AG04449 (cell line): Measurements from ENCODE around the gene COL1A2.

ENCODE experiments used
- CTCF ChIA-PET: fragments of 350-600 bp; formaldehyde crosslinking; extraction: SDS; loops from one replicate; lab custom pipeline; 2021; ENCODE audit warnings: antibody characterized with exemption; lab: Yijun Ruan, JAX
- POLR2A ChIA-PET: fragments of 400-600, 350-600 bp; formaldehyde crosslinking; extraction: SDS; loops from one replicate; lab custom pipeline; 2020; ENCODE audit warnings: antibody characterized with exemption, inconsistent platforms; lab: Yijun Ruan, JAX
- DNase-seq: peaks from one replicate; pipeline ENCODE4 v3.0.0-alpha.2; 2010; ENCODE audit warnings: low read depth, low spot score
- H3K4me3 ChIP-seq: 2 replicates; pipeline ENCODE4 v1.5.1; 2011; ENCODE audit warnings: low read depth, mild to moderate bottlenecking, control low read depth, low read length
- TF ChIP-seq, protein P1 (sequence below): IDR thresholded peaks from one replicate; pipeline ENCODE4 v1.5.1; 2011; ENCODE audit warnings: mild to moderate bottlenecking, moderate library complexity, low read length, control low read depth, inconsistent platforms; ENCODE audit not compliant: insufficient read depth; ENCODE audit errors: missing control alignments

Gene COL1A2

GRCh38 chr7:94396037-94396431 lies 1.3 kb downstream of the COL1A2 start:
- TF ChIP-seq, protein P1, sequence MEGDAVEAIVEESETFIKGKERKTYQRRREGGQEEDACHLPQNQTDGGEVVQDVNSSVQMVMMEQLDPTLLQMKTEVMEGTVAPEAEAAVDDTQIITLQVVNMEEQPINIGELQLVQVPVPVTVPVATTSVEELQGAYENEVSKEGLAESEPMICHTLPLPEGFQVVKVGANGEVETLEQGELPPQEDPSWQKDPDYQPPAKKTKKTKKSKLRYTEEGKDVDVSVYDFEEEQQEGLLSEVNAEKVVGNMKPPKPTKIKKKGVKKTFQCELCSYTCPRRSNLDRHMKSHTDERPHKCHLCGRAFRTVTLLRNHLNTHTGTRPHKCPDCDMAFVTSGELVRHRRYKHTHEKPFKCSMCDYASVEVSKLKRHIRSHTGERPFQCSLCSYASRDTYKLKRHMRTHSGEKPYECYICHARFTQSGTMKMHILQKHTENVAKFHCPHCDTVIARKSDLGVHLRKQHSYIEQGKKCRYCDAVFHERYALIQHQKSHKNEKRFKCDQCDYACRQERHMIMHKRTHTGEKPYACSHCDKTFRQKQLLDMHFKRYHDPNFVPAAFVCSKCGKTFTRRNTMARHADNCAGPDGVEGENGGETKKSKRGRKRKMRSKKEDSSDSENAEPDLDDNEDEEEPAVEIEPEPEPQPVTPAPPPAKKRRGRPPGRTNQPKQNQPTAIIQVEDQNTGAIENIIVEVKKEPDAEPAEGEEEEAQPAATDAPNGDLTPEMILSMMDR, result no peak
- ChIA-PET CTCF (interaction anchor here (0.9 to 13.3 kb wide), 16 partner anchors 9 to 102 kb away, joined by 3 to 545 read pairs (median 5); no protein-coding TSS in a partner anchor), POLR2A (interaction anchor here (0.6 to 13.6 kb wide), 17 partner anchors 8 to 107 kb away, joined by 3 to 691 read pairs (median 15); no protein-coding TSS in a partner anchor)
- no peak for DNase-seq
- peak overlapping the region; percentile 73 for H3K4me3 ChIP-seq

GRCh38 chr7:94396596-94396995 lies 1.9 kb downstream of the COL1A2 start:
- no peak for DNase-seq
- peak overlapping the region; percentile 73 for H3K4me3 ChIP-seq
- POLR2A ChIA-PET, result interaction anchor here (0.6 to 13.6 kb wide), 9 partner anchors 13 to 98 kb away, joined by 4 to 691 read pairs (median 24); no protein-coding TSS in a partner anchor
- TF ChIP-seq, protein P1, result no peak
- CTCF ChIA-PET, result interaction anchor here (2.1 to 13.3 kb wide), 3 partner anchors 26 to 103 kb away, joined by 11 to 545 read pairs (median 14); no protein-coding TSS in a partner anchor

DNA sequence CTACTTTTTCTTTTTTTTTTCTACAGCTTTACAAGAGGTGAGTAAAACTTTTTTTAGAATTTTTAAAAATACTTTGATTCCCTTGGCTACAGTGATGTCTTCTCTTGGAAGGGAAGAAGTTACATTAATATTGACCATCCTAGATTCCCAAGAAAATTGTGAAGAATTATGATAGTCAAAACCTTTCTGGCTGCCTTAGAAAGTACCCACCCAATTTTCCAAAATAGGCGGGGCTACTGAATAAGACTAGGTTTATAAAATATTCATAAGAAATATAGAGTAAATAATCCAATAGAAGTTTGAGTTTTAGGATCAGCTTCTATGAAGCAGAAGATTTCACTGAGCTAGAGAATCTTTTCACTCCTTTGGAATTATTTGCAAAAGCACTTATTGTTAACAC lies 3.0 kb downstream of the COL1A2 start:
- POLR2A ChIA-PET, result interaction anchor here (0.8 to 13.6 kb wide), 10 partner anchors 9 to 109 kb away, joined by 3 to 691 read pairs (median 6); no protein-coding TSS in a partner anchor
- TF ChIP-seq, protein P1, result no peak
- CTCF ChIA-PET, result interaction anchor here (0.9 to 13.3 kb wide), 3 partner anchors 10 to 104 kb away, joined by 3 to 545 read pairs (median 14); no protein-coding TSS in a partner anchor
- DNase-seq, result no peak
- peak overlapping the region; percentile 73 for H3K4me3 ChIP-seq

GRCh38 chr7:94398841-94399240 lies 4.1 kb downstream of the COL1A2 start:
- no peak for DNase-seq
- TF ChIP-seq, protein P1, result no peak
- ChIA-PET POLR2A (interaction anchor here (0.8 to 13.6 kb wide), 7 partner anchors 11 to 110 kb away, joined by 3 to 691 read pairs (median 6); no protein-coding TSS in a partner anchor), CTCF (interaction anchor here (0.9 to 13.3 kb wide), 3 partner anchors 8 to 105 kb away, joined by 3 to 545 read pairs (median 14); no protein-coding TSS in a partner anchor)
- peak overlapping the region; percentile 73 for H3K4me3 ChIP-seq

DNA sequence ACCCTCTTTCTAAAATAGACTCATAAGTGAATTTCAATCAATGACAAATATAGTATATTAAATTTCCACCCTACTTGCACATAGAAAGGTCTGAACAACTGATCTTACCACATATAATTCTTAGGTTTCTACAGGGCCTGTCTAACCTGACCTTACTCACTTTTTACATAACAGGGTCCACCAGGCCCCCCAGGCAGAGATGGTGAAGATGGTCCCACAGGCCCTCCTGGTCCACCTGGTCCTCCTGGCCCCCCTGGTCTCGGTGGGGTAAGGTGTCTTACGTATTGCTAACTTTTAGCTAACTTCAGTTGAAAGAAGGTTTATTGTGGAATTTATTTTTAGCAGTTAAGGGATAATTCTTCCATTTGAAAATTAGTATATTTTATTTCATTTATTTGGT lies 5.3 kb downstream of the COL1A2 start:
- TF ChIP-seq, protein P1, result no peak
- CTCF ChIA-PET, result interaction anchor here (1.0 to 13.3 kb wide), 2 partner anchors 106 to 123 kb away, joined by 3 to 545 read pairs; no protein-coding TSS in a partner anchor
- POLR2A ChIA-PET, result interaction anchor here (0.8 to 13.6 kb wide), 9 partner anchors 13 to 111 kb away, joined by 3 to 691 read pairs (median 6); no protein-coding TSS in a partner anchor
- H3K4me3 ChIP-seq, result peak overlapping the region; percentile 73
- DNase-seq, result no peak
